Measurements from ENCODE around the gene CCNQ. TPM values are rescaled to one million over a fixed set of nuclear protein-coding genes. Genes with fewer than 3 reads are reported as not detected.

CCNQ gene
- total and polyA plus RNA-seq, 10 of the 15 experiments (the other 5 are each of a cell fraction or from before 2014, with no cell fraction given): 0.45 to 36.2 (median 18.2) TPM

DNA sequence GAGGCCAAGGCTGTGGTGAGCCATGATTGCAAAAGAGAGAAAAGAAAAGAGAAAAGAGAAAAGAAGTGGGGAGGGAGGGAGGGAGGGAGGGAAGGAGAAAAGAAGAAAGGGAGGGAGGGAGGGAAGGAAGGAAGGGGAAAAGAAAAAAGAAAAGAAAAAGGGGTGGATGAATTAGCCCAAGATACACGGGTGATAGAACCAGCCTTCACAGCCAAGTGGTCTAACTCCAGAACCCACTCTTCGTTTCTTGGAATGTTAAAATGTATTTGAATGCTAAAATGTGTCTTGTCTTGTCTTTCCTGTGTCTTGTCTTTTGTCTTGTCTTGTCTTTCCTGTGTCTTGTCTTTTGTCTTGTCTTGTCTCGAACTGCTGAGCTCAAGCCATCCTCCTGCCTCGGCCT lies 13.1 kb downstream of the CCNQ start:
- Histone ChIP-seq H3K79me2 (ENCODE audit: control insufficient read depth, insufficient read depth, low read length) (no peaks in the 10 kb centered on the region), H3K4me2 (ENCODE audit: control insufficient read depth, insufficient read depth) (no peak overlapping the region), H4K20me1 (ENCODE audit: control insufficient read depth, insufficient read depth) (no peaks in the 10 kb centered on the region), H3K36me3 (ENCODE audit: control insufficient read depth in 2 of 2, insufficient read depth in 2 of 2, low read length in 1 of 2) (peaks cover 0 to 5% of the 10 kb centered on the region in 2 experiments; a peak in 2 of 4 replicates), H3K4me1 (ENCODE audit: control insufficient read depth, insufficient read depth, low read length) (no peaks in the 10 kb centered on the region), H3K9ac (ENCODE audit: control insufficient read depth, insufficient read depth, low read length) (no peak overlapping the region), H3K9me3 (replicated peaks; ENCODE audit: control insufficient read depth, insufficient read depth, low read length) (no peaks in the 10 kb centered on the region), H3K27me3 (replicated peaks in 1 of 2; ENCODE audit: control insufficient read depth in 2 of 2, insufficient read depth in 2 of 2, low read length in 1 of 2) (no peaks in the 10 kb centered on the region), H3K27ac (ENCODE audit: control insufficient read depth, insufficient read depth) (no peak overlapping the region), H3K4me3 (no peak overlapping the region), H2AFZ (ENCODE audit: control insufficient read depth, low read depth, low read length) (no peak overlapping the region)
- WGBS (ENCODE audit: insufficient coverage, insufficient replicate concordance, low lambda C conversion rate, missing lambda C conversion rate): 33% methylated on average over 4 of the region's 4 CpGs
- POLR2A ChIA-PET: no interaction called here
- intact Hi-C loops (cut with micrococcal nuclease; ENCODE audit: unreplicated experiment): no loop called here
- SMC1A ChIA-PET (ENCODE audit: uncharacterized antibody, unreplicated experiment): interaction anchor here (0.8 kb wide), 1 partner anchor 12 kb away, joined by 3 read pairs; no protein-coding TSS in a partner anchor
- FAIRE-seq (no peak), DNase-seq (ENCODE audit: low read depth, low spot score) (no peak), ATAC-seq (no peak)
- BruUV-seq (replicated peaks): no TSS peak
- CTCF ChIA-PET: no interaction called here
- RAD21 ChIA-PET (ENCODE audit: unreplicated experiment): no interaction called here
- in situ Hi-C loops (cut with MboI): loop anchor here (10.0 kb wide), 1 partner anchor 61 kb away; no protein-coding TSS in a partner anchor
- no peak for TF ChIP-seq CREM (IDR thresholded peaks at IDR 0.05; ENCODE audit: low read depth)
- no peak for TF ChIP-seq ZNF384 (IDR thresholded peaks at IDR 0.05; ENCODE audit: borderline replicate concordance, low read depth, low read length)
- no peak for TF ChIP-seq CEBPB (IDR thresholded peaks at IDR 0.05; ENCODE audit: borderline replicate concordance in 1 of 2, low read depth in 2 of 2, low read length in 2 of 2)
- no peak for TF ChIP-seq ZNF207 (IDR thresholded peaks at IDR 0.05; ENCODE audit: borderline replicate concordance)
- no peak for TF ChIP-seq IKZF2 (IDR thresholded peaks at IDR 0.05)
- TF ChIP-seq POU2F2 (IDR thresholded peaks at IDR 0.05; ENCODE audit: borderline replicate concordance, low read depth, low read length): no peak
- TF ChIP-seq RAD51 (IDR thresholded peaks at IDR 0.05): no peak
- no peak for TF ChIP-seq IRF4 (IDR thresholded peaks at IDR 0.05; ENCODE audit: low read depth, low read length)
- TF ChIP-seq TARDBP (IDR thresholded peaks at IDR 0.05; ENCODE audit: borderline replicate concordance): no peak
- TF ChIP-seq TCF12 (IDR thresholded peaks at IDR 0.05; ENCODE audit: low read depth, low read length): no peak
- TF ChIP-seq WRNIP1 (IDR thresholded peaks at IDR 0.05; ENCODE audit: borderline replicate concordance, low read depth, low read length): no peak

All from GM12878 (cell line).